HG02798 (cell line): Measurements from ENCODE around the gene NOL4.
A peak's percentile ranks its signal among the peaks of the same experiment; 100 is the strongest.
"Not testable (repeated sequence)": the region's sequence is repeated elsewhere in the genome, so short reads cannot be mapped to it uniquely, and the experiment has no call there.

Experiments used
- ATAC-seq: cut with Tn5 transposase; IDR thresholded peaks from one replicate; pipeline ENCODE4 v1.9.1; 2021; ENCODE audit warnings: mild to moderate bottlenecking; ENCODE audit not compliant: unreplicated experiment, poor library complexity

Gene NOL4

GRCh38 chr18:34224423-34225217, at the start of gene NOL4:
Gene NOL4 (minus strand): TSS chr18:34224913. CDS start chr18:34223253, 1,660 bp downstream.
- no peak for ATAC-seq

- ATAC-seq = not testable (repeated sequence)
Measured at GRCh38 chr18:34266029-34266428, 41.3 kb upstream of the NOL4 start.

- peak; percentile 78 for ATAC-seq
Measured at GRCh38 chr18:34261865-34262780, 37.4 kb upstream of the NOL4 start.

- no peak for ATAC-seq
Measured at GRCh38 chr18:34258176-34258575, 33.5 kb upstream of the NOL4 start.

GRCh38 chr18:34251919-34252318, 27.2 kb upstream of the NOL4 start:
- ATAC-seq = no peak

- ATAC-seq = no peak
Measured at GRCh38 chr18:34248727-34249126, 24.0 kb upstream of the NOL4 start.

GRCh38 chr18:34242739-34243138, 18.0 kb upstream of the NOL4 start:
- no peak for ATAC-seq

GRCh38 chr18:34233781-34234388, 9.2 kb upstream of the NOL4 start:
- not testable (repeated sequence) for ATAC-seq

GRCh38 chr18:34225218-34225553, 473 bp upstream of the NOL4 start:
- no peak for ATAC-seq

- no peak for ATAC-seq
Measured at GRCh38 chr18:34223893-34224422, 755 bp downstream of the NOL4 start.

GRCh38 chr18:34223164-34223892, 1.4 kb downstream of the NOL4 start:
- peak; percentile 1 for ATAC-seq

- peak; percentile 64 for ATAC-seq
Measured at GRCh38 chr18:34222307-34223163, 2.2 kb downstream of the NOL4 start.

GRCh38 chr18:34221971-34222306, 2.8 kb downstream of the NOL4 start:
- ATAC-seq = peak; percentile 24

- ATAC-seq = no peak
Measured at GRCh38 chr18:34220081-34220815, 4.5 kb downstream of the NOL4 start.

- ATAC-seq = no peak
Measured at GRCh38 chr18:34219651-34220050, 5.1 kb downstream of the NOL4 start.

GRCh38 chr18:34212511-34212910, 12.2 kb downstream of the NOL4 start:
- ATAC-seq = no peak

GRCh38 chr18:34207344-34207851, 17.3 kb downstream of the NOL4 start:
- no peak for ATAC-seq

- no peak for ATAC-seq
Measured at GRCh38 chr18:34203866-34204265, 20.8 kb downstream of the NOL4 start.
